DOHH2 (cell line): ENCODE results near the gene TFR2.

Source experiments
- CTCF ChIP-seq: fragments of 200-600 bp; sonication (generic); IDR thresholded peaks from one replicate; pipeline ENCODE4 v1.5.1; 2014; ENCODE audit warnings: antibody characterized with exemption, mild to moderate bottlenecking, low read depth, low read length; ENCODE audit not compliant: poor library complexity, severe bottlenecking
- EZH2phosphoT487 ChIP-seq: fragments of 200-600 bp; sonication (generic); IDR thresholded peaks from 2 replicates; pipeline ENCODE4 v1.6.1; 2017; ENCODE audit warnings: borderline replicate concordance, mild to moderate bottlenecking, antibody characterized with exemption, low read length, moderate library complexity, mixed read lengths

GRCh38 chr7:100602889-100603725 lies 38.2 kb downstream of the TFR2 start:
- TF ChIP-seq EZH2phosphoT487 (no peak), CTCF (no peak)
